ENCODE data around the gene PDLIM4.

The PDLIM4 gene

DNA sequence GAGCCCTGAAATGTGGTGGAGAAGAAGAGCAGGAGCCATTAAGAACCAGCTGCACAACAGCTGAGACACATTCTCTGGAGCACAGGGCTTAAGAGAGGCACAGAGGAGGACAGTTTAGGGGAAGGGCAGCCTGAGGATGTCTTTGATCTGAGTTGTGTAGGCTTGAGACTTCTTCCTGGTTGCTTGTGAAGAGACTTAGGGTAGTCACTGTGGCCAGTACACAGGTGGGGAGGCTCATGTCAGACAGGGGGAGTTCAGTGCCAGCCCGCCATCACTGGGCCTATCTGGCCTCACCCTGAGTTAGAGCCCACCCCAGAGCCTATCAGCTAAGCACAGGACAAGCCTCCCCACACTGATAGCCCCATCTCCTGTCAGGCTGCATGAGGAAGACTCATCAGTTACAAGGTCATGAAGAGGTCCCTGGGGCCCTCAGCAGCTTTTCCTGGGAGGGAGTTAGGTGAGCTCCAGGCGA, 56.5 kb downstream of the PDLIM4 start:
- no peak for DNase-seq

DNA sequence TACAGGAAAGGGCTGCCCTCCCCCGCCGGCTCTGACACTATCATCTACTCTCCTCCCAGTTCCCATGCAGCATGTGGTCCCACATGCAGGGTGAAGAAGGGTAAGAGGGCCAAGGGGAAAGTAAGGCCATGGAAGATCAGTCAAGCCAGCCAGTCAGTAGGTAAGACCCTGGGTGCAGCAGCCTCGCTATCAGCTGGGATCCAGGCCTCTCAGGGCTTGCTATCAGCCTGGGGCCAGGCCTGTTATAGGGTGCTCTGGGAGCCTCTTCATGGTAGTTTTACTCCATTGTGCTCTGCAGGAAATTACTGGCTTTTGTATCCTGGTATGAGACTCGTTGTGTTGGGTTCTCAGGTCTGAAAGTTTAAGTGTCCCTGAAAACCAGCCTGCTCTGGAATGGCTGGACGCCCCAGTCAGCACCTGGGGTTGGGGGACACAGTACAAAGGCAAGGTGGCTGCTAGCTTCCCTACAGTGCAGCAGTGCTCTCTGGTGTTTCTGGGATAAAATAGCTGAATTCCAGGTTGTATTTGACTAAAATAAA, 58.1 kb downstream of the PDLIM4 start:
- no peak for DNase-seq

DNA sequence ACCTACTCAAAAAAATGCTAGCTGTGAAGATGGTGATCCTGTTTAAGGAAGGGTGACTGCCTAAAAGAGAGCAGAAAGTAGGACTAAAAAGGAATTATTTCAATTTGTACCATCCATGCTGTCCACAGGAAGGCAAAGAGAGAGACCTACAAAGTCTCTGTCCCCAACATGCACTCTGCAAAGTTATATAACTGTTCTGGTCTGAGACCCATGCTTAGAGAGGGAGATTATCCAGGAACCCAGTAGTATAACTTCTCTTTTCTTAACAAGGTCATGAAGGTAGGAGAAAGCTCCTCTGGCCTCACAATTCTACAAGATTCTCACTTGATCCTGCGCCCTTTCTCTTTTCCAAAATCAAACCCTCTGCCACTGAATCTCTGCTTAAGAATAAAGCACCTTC, 62.5 kb downstream of the PDLIM4 start:
- no peak for DNase-seq

DNA sequence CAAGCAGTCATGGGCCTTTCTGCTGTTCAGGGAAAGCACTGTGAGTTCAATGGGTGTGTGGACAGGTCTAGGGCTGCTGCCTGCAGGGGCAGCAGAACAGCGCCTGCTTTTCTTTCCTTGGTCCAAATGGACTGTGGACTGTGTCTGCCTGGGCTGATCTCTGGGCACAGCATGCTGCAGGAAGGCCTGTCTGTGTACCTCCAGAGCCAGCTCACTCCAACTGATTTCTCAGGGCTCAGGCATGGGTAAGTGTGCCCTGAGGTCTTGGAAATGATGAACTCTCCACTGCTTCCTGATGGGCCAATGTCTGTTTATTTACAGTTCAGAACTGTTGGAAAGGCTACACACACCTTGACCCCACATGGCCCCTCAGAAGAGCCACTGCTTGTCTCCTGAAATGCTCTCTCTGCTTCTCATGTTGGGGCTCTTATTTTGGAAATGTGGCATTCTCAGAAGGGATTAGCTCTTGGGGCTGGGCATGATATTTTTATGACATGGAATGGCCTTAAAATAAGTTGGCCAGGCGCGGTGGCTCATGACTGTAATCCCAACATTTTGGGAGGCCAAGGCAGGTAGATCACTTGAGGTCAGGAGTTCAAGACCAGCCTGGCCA, 63.7 kb downstream of the PDLIM4 start:
- DNase-seq = no peak

- no peak for DNase-seq
Observed at GRCh38 chr5:132322266-132322665, 64.8 kb downstream of the PDLIM4 start.
